Natural killer cell treated with Interleukin-12 subunit alpha and Interleukin-12 subunit beta and Interleukin-15 and Interleukin-18, amount 100 ng/mL, for 72 hours (primary cell): ENCODE measurements around the gene VSIG8. TPM values are rescaled to one million over a fixed set of nuclear protein-coding genes. Genes with fewer than 3 reads are reported as not detected.

Experiments used
- ATAC-seq, 2 donors: fragments of 150-1000 bp; cut with Tn5 transposase in 1 of 2; sonication (Bioruptor Pico), chemical (Tn5 transposase) in 1 of 2; 2 replicates each; pipeline ENCODE4 v1.10.0; 2021
- DNase-seq: peaks from one replicate; pipeline ENCODE4 v3.0.0; 2022; ENCODE audit warnings: low spot score
- H3K27ac Mint-ChIP-seq, 2 donors: 1 replicate in 1 of 2; 2 replicates in 1 of 2; pipeline ENCODE4 v1.8.0; 2022; ENCODE audit warnings: mixed read lengths in 2 of 2, mild to moderate bottlenecking in 1 of 2, moderate library complexity in 1 of 2
- H3K27me3 Mint-ChIP-seq, 2 donors: 1 replicate in 1 of 2; 2 replicates in 1 of 2; pipeline ENCODE4 v1.8.0; 2022; ENCODE audit warnings: mixed read lengths in 2 of 2
- H3K36me3 Mint-ChIP-seq: one replicate; pipeline ENCODE4 v1.8.0; 2022; ENCODE audit warnings: mixed read lengths
- H3K4me1 Mint-ChIP-seq, 2 donors: 1 replicate in 1 of 2; 2 replicates in 1 of 2; pipeline ENCODE4 v1.8.0; 2022; ENCODE audit warnings: low read depth in 2 of 2, mixed read lengths in 2 of 2, mild to moderate bottlenecking in 1 of 2
- H3K4me3 Mint-ChIP-seq: one replicate; pipeline ENCODE4 v1.8.0; 2022; ENCODE audit warnings: mixed read lengths
- H3K9me3 Mint-ChIP-seq: 2 replicates; pipeline ENCODE4 v1.8.0; 2022; ENCODE audit warnings: mixed read lengths
- total RNA-seq, 2 donors: library from RNA; stranded (reverse); gene quantifications; one replicate each; pipeline ENCODE4 v1.2.3, GENCODE V29; 2022

The VSIG8 gene
- total RNA-seq, 2 donors from 2014 or later = not detected

DNA sequence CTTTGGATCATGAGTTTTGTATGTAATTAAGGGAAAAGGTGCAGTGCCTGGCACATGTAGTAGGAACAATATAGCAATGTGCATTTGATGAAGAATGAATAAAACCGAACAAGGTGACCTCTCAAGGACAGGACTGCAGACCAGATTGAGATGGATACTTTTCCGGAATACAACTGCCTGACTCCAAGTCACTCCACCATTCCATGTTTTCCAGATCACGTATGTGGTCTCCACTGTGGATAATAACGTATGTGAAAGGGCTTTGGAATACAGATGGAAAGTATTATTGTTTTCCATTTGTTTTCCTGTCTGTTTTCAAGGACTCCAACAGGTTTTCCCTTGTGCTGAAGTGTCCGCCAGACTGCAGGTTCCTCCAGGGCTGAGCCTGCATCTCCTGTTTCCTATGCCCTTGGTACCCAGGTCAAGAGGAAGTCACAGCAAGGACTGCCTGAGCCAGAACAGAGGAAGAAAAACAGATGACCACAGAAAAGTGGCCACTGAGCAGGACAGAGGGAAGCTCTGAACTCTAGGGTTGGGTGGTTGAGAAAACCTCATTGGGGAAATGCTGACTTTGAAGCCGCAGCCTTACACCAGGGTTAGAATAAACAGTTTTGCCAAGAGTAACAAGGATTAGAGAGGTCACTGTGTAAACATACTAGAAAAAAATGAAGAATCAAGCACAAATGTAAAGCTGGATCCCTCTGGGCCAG lies 33.5 kb upstream of the VSIG8 start:
- H3K4me1 Mint-ChIP-seq = peaks cover 10 to 12% of the 10 kb centered on the region in 2 donors
- no peaks in the 10 kb centered on the region for H3K27me3 Mint-ChIP-seq
- no peaks in the 10 kb centered on the region for H3K9me3 Mint-ChIP-seq
- no peak for ATAC-seq
- no peaks in the 10 kb centered on the region for H3K36me3 Mint-ChIP-seq
- H3K4me3 Mint-ChIP-seq = no peak overlapping the region
- H3K27ac Mint-ChIP-seq = no peak overlapping the region
- no peak for DNase-seq

DNA sequence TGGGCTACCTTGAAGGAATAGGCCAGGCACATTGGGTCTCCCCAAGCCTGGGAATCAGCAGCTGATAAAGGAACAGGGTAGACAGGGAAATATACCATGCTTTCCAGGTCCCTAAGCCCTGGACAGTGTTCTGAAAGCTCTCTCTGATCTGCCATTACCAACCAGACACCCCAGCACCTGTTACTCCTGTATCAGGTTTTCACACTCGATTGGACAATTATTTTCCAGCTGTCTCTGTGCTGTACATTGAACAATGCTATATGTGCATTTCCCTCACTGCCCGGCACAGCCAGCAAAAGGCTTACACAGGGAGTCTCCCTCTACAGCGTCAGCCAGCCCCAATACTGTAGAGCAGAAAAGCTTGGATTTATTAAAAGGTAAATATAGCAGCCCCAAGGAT lies 32.8 kb upstream of the VSIG8 start:
- Mint-ChIP-seq H3K27ac (no peak overlapping the region), H3K4me1 (peaks cover 11 to 13% of the 10 kb centered on the region in 2 donors)
- DNase-seq = no peak

DNA sequence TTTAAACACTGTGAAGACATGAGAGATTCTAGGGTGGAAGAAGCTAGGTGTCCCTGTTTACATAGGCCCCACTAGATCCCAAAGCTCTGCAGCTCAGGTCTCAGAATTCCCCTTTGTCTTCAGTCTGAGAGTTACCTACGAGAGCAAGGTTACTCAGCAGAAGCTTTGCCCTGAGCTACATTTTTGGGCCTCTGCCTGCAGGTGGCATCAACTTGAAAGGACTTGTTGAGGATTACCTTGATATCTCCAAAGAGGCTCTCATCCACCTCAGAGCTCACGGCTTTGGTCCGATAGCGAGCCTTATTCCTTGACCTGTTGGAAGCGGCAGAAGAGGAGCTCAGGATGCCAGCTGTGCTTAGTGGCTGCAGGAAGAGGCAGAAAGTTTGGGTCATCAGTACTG lies 30.5 kb upstream of the VSIG8 start:
- Mint-ChIP-seq H3K9me3 (no peaks in the 10 kb centered on the region), H3K4me1 (peaks cover 16 to 23% of the 10 kb centered on the region in 2 donors), H3K27ac (no peak overlapping the region), H3K27me3 (no peaks in the 10 kb centered on the region), H3K4me3 (no peak overlapping the region), H3K36me3 (no peaks in the 10 kb centered on the region)
- DNase-seq (no peak), ATAC-seq (no peak)

More for the DNA sequence above, 32.8 kb upstream of the VSIG8 start:
- no peaks in the 10 kb centered on the region for H3K36me3 Mint-ChIP-seq
- no peak overlapping the region for H3K4me3 Mint-ChIP-seq
- ATAC-seq = no peak
- no peaks in the 10 kb centered on the region for H3K9me3 Mint-ChIP-seq
- H3K27me3 Mint-ChIP-seq = no peaks in the 10 kb centered on the region

DNA sequence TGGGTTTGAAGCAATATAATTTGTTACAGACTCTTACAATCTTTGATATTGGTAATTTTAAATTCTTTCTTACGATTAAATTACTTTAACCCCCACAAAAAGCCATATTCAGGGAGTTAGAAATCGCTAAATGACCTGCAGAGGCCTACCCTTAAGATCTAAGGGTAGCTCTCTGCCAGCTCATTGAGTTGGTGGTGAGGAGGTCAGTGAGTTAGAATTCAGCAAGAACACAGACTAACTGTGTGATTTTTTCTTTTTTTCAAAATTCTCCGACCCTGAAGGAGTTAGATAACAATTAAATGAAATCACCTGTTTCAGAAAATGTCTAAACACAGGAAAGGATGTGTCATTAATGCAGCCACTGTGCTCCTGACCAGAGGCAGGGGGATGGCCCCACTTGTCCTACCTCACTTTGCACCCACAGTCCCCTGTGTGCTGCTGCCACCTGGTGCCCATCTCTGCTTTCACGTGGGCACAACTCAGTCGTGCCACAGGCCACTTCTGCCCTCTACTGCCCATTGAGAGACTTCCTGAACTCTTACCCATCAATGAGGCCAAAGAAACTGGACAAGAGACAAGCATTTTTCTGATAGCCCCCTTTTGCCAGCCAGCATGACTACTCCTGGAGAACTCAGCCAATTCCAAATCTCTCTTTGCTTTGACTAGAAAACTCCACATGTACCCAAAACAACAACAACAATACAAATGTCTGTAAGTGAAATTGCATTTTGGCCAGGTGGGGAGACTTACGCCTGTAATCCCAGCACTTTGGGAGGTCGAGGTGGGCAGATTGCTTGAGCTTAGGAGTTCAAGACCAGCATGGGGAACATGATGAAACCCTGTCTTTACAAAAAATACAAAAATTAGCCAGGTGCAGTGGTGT lies 29.1 kb upstream of the VSIG8 start:
- Mint-ChIP-seq H3K36me3 (no peaks in the 10 kb centered on the region), H3K27me3 (no peaks in the 10 kb centered on the region), H3K4me1 (peaks cover 16 to 23% of the 10 kb centered on the region in 2 donors), H3K9me3 (no peaks in the 10 kb centered on the region), H3K4me3 (peak overlapping the region; percentile 14), H3K27ac (peak overlapping the region in 1 of 2 donors; percentile 44)
- peak; percentile 95 to 96 for ATAC-seq
- peak; percentile 88 for DNase-seq

DNA sequence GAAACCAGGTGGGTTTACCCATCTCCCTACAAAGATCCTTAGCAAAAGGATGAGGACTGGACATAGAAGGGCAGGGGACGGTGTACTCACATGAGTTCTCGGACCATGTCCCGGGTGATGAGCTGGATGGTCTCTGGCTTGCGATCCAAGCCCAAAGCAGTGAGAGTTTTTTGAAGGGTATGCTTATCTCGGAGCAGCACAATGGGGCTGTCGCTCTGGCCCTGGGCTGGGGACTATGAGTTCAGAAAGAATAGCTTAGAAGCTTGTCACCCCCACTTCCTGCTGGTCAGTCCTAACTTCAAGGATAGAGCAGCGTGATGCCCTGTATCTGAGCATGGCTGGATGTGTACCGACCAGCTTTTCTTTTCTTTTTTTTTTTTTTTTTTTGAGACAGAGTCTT lies 27.9 kb upstream of the VSIG8 start:
- no peaks in the 10 kb centered on the region for H3K36me3 Mint-ChIP-seq
- H3K4me1 Mint-ChIP-seq = peaks cover 10 to 16% of the 10 kb centered on the region in 2 donors

DNA sequence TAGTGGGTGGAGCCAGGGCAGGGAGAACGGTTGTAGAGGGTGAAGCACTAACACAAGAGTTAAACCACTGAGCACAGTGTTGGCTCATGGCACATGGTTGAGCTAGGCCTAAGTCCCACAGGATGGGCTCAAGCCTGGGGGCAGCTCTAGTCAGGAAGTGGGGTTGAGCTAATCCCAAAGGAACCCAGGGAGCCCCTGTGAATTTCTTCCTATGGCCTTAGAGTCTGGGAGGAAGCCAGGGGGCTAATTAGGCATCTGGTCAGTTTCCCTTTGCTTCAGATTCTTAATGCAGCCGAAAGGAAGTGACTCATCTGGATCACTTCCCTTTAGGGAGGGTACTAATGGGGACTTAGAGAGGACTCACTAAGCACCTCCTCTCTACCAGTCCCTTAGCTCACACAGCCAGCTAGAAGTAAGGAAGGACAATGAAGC lies 27.4 kb upstream of the VSIG8 start:
- peak overlapping the region in 1 of 2 donors; percentile 2 for H3K27ac Mint-ChIP-seq
- H3K4me3 Mint-ChIP-seq = peak overlapping the region; percentile 24
- peak; percentile 61 to 77 for ATAC-seq

More for the DNA sequence above, 27.9 kb upstream of the VSIG8 start:
- H3K27ac Mint-ChIP-seq = peak overlapping the region in 1 of 2 donors; percentile 2
- no peaks in the 10 kb centered on the region for H3K9me3 Mint-ChIP-seq
- peak overlapping the region; percentile 24 for H3K4me3 Mint-ChIP-seq
- no peak for DNase-seq
- H3K27me3 Mint-ChIP-seq = no peaks in the 10 kb centered on the region
- ATAC-seq = no peak

DNA sequence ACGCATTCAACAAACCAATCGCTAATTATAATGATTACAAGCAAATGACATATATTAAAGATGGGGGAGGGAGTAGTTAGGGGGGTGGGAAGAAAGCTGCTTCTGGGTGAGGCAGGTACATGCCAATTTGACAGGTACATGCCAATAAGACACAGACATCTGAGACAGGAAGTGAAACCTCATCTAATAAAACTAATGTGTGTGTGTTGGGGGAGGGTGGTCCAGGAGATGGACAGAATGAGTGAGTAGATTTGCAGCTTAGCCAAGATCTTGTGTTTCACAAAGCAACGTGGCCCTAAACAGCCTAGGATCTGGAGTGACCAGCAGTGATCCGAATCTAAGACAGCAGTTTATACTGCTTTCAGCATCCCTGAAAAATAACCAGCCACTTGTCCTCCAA lies 26.7 kb upstream of the VSIG8 start:
- H3K9me3 Mint-ChIP-seq = no peaks in the 10 kb centered on the region
- DNase-seq (no peak), ATAC-seq (no peak)
- no peak overlapping the region for H3K27ac Mint-ChIP-seq
- no peak overlapping the region for H3K4me3 Mint-ChIP-seq
- H3K27me3 Mint-ChIP-seq = peaks cover 0 to 6% of the 10 kb centered on the region in 2 donors
- H3K36me3 Mint-ChIP-seq = no peaks in the 10 kb centered on the region
- peaks cover 10 to 16% of the 10 kb centered on the region in 2 donors for H3K4me1 Mint-ChIP-seq

More for the DNA sequence above, 27.4 kb upstream of the VSIG8 start:
- no peaks in the 10 kb centered on the region for H3K36me3 Mint-ChIP-seq
- H3K27me3 Mint-ChIP-seq = peaks cover 0 to 1% of the 10 kb centered on the region in 2 donors
- H3K4me1 Mint-ChIP-seq = peaks cover 10 to 16% of the 10 kb centered on the region in 2 donors
- DNase-seq = no peak
- no peaks in the 10 kb centered on the region for H3K9me3 Mint-ChIP-seq

DNA sequence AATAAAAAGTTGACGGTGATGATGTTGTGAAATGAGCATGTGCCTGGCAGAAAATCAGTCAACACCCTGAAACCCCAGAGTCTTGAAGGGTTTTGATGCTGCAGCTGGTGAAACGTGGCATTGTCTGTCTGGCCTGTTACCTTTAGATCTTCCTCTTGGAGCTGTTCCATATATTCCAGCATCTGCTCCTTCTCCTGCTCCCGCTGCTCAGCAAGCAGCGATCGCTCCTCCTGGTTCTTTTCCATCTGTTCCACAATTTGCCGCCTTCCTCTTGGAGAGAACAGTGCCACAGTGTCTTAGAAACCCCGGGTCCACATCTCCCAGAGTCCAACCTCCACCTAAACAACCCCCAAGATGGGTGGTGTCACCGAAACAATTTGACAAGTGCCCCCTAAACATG lies 21.8 kb upstream of the VSIG8 start:
- Mint-ChIP-seq H3K4me1 (no peaks in the 10 kb centered on the region), H3K27ac (no peak overlapping the region)

DNA sequence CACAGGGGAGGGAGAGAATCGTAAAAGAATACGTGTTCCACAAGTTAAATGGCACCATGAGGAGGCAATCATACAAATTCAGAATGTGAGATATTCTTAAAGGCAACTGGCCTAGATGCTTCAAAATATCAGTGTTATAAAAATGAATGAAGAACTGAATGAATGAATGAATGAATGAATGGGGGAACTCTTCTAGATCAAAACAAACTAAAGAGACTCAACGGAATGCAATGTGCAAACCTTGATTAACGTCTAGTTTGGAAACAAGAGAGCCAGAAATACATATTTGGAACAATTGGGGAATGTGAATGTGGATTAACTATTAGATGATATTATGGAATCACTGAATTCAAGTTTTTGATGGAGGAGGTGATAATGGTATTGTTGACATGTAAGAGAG lies 20.7 kb upstream of the VSIG8 start:
- no peak overlapping the region for H3K4me3 Mint-ChIP-seq
- ATAC-seq = no peak
- DNase-seq = no peak
- H3K27me3 Mint-ChIP-seq = peaks cover 7 to 10% of the 10 kb centered on the region in 2 donors
- no peak overlapping the region for H3K27ac Mint-ChIP-seq
- no peaks in the 10 kb centered on the region for H3K4me1 Mint-ChIP-seq
- no peaks in the 10 kb centered on the region for H3K9me3 Mint-ChIP-seq
- H3K36me3 Mint-ChIP-seq = no peaks in the 10 kb centered on the region

More for the DNA sequence above, 21.8 kb upstream of the VSIG8 start:
- Mint-ChIP-seq H3K4me3 (no peak overlapping the region), H3K27me3 (peaks cover 0 to 6% of the 10 kb centered on the region in 2 donors), H3K9me3 (no peaks in the 10 kb centered on the region), H3K36me3 (no peaks in the 10 kb centered on the region)
- DNase-seq (no peak), ATAC-seq (no peak)

DNA sequence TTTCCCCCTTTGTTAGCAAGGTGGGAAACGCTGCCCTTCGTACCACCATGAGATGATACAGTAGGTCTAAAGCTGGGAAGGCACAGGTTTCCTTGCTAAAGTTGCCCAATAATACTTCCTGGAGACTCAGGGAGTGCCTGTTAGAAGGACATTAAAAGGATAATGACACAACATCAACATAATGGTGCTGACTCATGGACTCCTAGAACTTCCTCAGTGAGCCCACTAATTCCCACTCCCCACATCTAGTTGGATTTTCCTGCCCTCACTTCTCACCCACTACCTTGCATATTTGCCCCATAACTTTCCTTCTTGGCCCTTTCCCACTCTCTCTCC lies 20.0 kb upstream of the VSIG8 start:
- no peaks in the 10 kb centered on the region for H3K36me3 Mint-ChIP-seq
- no peaks in the 10 kb centered on the region for H3K9me3 Mint-ChIP-seq
- ATAC-seq = no peak
- no peak overlapping the region for H3K4me3 Mint-ChIP-seq
- no peak for DNase-seq
- H3K27ac Mint-ChIP-seq = no peak overlapping the region
- peaks cover 7 to 10% of the 10 kb centered on the region in 2 donors for H3K27me3 Mint-ChIP-seq
- H3K4me1 Mint-ChIP-seq = no peaks in the 10 kb centered on the region

DNA sequence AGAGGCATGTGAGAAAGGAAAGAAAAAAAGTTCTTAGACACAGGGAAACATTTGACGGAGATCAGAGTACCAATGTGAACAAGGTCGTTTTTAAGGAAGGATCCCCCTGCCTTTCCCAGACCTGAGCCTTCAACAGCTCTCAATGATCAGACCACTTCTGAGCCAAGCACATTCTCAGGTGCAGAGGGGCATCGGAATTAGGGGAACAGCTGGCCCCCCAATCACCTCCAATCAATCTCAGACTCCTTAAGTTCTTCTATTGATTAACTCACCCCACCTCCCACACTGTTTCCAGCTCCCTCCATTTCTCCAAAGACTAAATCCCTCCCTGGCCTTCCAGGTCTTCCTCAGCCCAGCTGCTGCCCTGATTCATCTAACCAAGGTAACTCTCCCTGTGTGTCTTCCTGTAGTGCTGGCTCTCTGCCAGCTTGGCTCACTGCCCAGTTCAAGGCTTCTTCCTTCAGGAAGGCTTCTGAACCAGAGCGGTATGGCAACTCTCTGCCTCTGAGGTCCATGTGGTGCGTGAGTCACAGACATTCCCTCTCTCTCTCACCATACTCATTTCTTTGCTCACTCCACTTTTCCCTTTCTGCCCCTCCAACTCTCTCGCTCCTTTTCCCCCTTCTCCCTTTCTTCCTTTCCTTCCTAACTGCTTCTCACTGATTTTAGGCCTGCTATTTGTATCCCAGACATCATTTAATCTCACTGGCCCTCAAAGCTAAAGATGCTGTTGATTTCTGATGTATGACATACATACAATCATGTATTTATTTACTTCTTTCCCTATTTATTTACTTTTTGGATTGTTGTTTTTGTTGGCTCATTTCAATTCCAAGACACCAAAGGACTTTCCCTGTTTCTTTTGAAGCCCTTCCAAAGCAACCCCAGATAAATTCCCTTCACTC lies 19.4 kb upstream of the VSIG8 start:
- no peak for DNase-seq

DNA sequence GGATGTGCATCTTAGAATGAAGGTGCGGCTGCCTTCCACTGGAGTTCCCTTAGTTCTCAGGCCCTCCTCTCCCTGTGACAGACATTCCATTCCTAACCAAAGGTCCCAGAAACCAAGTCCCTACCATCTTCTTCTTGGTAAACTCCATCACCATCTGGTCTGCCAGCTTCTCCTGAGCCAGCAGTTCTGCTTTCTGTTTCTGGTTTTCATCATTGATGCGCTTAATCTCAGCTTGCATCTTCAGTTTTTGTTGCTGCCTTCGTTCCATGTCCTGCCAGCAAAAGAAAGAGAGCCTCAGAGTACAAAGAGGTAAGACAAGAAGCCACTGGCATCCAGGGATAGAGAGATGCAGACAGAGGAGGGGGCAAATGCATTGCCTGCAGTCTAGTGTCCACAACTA lies 18.0 kb upstream of the VSIG8 start:
- DNase-seq (no peak), ATAC-seq (no peak)
- H3K9me3 Mint-ChIP-seq = no peaks in the 10 kb centered on the region
- no peaks in the 10 kb centered on the region for H3K36me3 Mint-ChIP-seq
- no peak overlapping the region for H3K4me3 Mint-ChIP-seq
- H3K4me1 Mint-ChIP-seq = no peaks in the 10 kb centered on the region
- H3K27ac Mint-ChIP-seq = no peak overlapping the region
- H3K27me3 Mint-ChIP-seq = peaks cover 16 to 19% of the 10 kb centered on the region in 2 donors

More for the DNA sequence above, 19.4 kb upstream of the VSIG8 start:
- Mint-ChIP-seq H3K27me3 (peaks cover 7 to 10% of the 10 kb centered on the region in 2 donors), H3K4me1 (no peaks in the 10 kb centered on the region), H3K9me3 (no peaks in the 10 kb centered on the region), H3K36me3 (no peaks in the 10 kb centered on the region), H3K4me3 (no peak overlapping the region), H3K27ac (no peak overlapping the region)
- ATAC-seq = no peak

DNA sequence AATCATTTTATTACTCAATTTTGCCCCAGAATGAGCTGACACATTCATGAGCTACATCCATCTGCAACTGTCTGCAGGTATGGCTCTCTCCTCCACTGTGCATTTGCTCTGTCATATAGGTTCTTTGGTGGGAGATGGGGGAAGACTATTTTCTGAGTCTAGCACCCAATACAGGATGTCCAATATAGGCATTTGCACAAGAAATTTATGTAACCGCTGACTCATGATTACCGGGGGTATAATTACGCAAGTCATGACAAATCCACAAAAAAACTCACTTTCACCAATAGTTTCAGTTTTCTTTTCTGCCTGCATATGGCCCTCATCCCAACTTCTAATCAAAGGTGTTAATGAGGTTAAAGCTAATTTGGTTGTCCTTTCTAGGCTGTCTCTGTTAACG lies 17.5 kb upstream of the VSIG8 start:
- H3K4me1 Mint-ChIP-seq = no peaks in the 10 kb centered on the region
- DNase-seq (no peak), ATAC-seq (peak; percentile 79 to 90)
- peaks cover 16 to 19% of the 10 kb centered on the region in 2 donors for H3K27me3 Mint-ChIP-seq
- H3K4me3 Mint-ChIP-seq = no peak overlapping the region
- no peaks in the 10 kb centered on the region for H3K36me3 Mint-ChIP-seq
- no peaks in the 10 kb centered on the region for H3K9me3 Mint-ChIP-seq
- H3K27ac Mint-ChIP-seq = no peak overlapping the region
